Activated CD4-positive, alpha-beta memory T cell treated with anti-CD3 and anti-CD28 coated beads for 36 hours (primary cell): ENCODE data around the gene CYB561D1. TPM values are rescaled to one million over a fixed set of nuclear protein-coding genes. Genes with fewer than 3 reads are reported as not detected.

ENCODE experiments used
- CTCF ChIA-PET: fragments of 350-600 bp; sonication (Branson Sonifier 250); formaldehyde crosslinking; loops from one replicate; lab custom pipeline; 2021; ENCODE audit warnings: antibody characterized with exemption, inconsistent platforms; lab: Charles Lee
- POLR2A ChIA-PET: fragments of 350-600 bp; sonication (Branson Sonifier 250); formaldehyde crosslinking; loops from one replicate; lab custom pipeline; 2021; ENCODE audit warnings: antibody characterized with exemption; lab: Charles Lee
- DNase-seq: peaks from one replicate; pipeline ENCODE4 v3.0.0-alpha.2; 2020
- H3K27ac Mint-ChIP-seq: one replicate; pipeline ENCODE4 v1.8.0; 2021; ENCODE audit warnings: mixed read lengths
- H3K27me3 Mint-ChIP-seq: one replicate; pipeline ENCODE4 v1.8.0; 2021; ENCODE audit warnings: mixed read lengths
- H3K36me3 Mint-ChIP-seq: one replicate; pipeline ENCODE4 v1.8.0; 2021; ENCODE audit warnings: mixed read lengths
- H3K4me1 Mint-ChIP-seq: one replicate; pipeline ENCODE4 v1.8.0; 2021; ENCODE audit warnings: low read depth, mixed read lengths
- H3K4me3 Mint-ChIP-seq: one replicate; pipeline ENCODE4 v1.8.0; 2021; ENCODE audit warnings: mild to moderate bottlenecking, mixed read lengths
- H3K9me3 Mint-ChIP-seq: one replicate; pipeline ENCODE4 v1.8.0; 2021; ENCODE audit warnings: mixed read lengths
- intact Hi-C: fragments of 100-400 bp; cut with micrococcal nuclease; formaldehyde crosslinking; loops from one replicate; pipeline ENCODE4 v1.15.1; 2023
- total RNA-seq, 2 experiments: library from RNA; stranded (reverse); gene quantifications; one replicate each; pipeline ENCODE4 v1.2.3, GENCODE V29; 2021

The CYB561D1 gene
- total RNA-seq, 2 experiments from 2014 or later: 6.6 to 8.7 TPM

- Mint-ChIP-seq H3K9me3 (no peaks in the 10 kb centered on the region), H3K27me3 (no peaks in the 10 kb centered on the region), H3K27ac (no peak overlapping the region), H3K36me3 (no peaks in the 10 kb centered on the region), H3K4me1 (peaks cover 20% of the 10 kb centered on the region), H3K4me3 (no peak overlapping the region)
- intact Hi-C loops: no loop called here
- DNase-seq: no peak
- POLR2A ChIA-PET: interaction anchor here (0.6 to 2.6 kb wide), 6 partner anchors 17 to 368 kb away, joined by 3 to 21 read pairs (median 8); partner anchors contain the start of genes CYB561D1, GNAI3 and SARS1
- CTCF ChIA-PET: interaction anchor here (0.6 to 21.1 kb wide), 40 partner anchors 8 to 1059 kb away, joined by 3 to 1096 read pairs (median 6); partner anchors contain the start of genes AMIGO1, ATXN7L2, CELSR2 and CYB561D1
Observed at GRCh38 chr1:109531380-109531779, 37.5 kb downstream of the CYB561D1 start.

GRCh38 chr1:109531826-109532364 lies 38.0 kb downstream of the CYB561D1 start:
- DNase-seq: no peak
- H3K36me3 Mint-ChIP-seq: no peaks in the 10 kb centered on the region
- no peaks in the 10 kb centered on the region for H3K9me3 Mint-ChIP-seq
- no peak overlapping the region for H3K27ac Mint-ChIP-seq
- CTCF ChIA-PET: interaction anchor here (0.6 to 21.1 kb wide), 68 partner anchors 9 to 1060 kb away, joined by 3 to 1096 read pairs (median 4); partner anchors contain the start of genes AHCYL1, AMIGO1, AMPD2 and ATXN7L2
- intact Hi-C loops: loop anchor here (1.0 to 2.0 kb wide), 7 partner anchors 32 to 331 kb away; partner anchors contain the start of genes CYB561D1 and PSRC1
- POLR2A ChIA-PET: interaction anchor here (0.6 to 2.6 kb wide), 8 partner anchors 17 to 369 kb away, joined by 3 to 21 read pairs (median 6); partner anchors contain the start of genes CYB561D1, GNAI3 and SARS1
- no peaks in the 10 kb centered on the region for H3K27me3 Mint-ChIP-seq
- H3K4me1 Mint-ChIP-seq: peaks cover 20% of the 10 kb centered on the region
- H3K4me3 Mint-ChIP-seq: no peak overlapping the region

GRCh38 chr1:109532365-109533136 lies 38.7 kb downstream of the CYB561D1 start:
- Mint-ChIP-seq H3K9me3 (no peaks in the 10 kb centered on the region), H3K27ac (peak overlapping the region; percentile 81), H3K4me3 (peak overlapping the region; percentile 59), H3K27me3 (no peaks in the 10 kb centered on the region), H3K4me1 (peaks cover 20% of the 10 kb centered on the region), H3K36me3 (no peaks in the 10 kb centered on the region)
- intact Hi-C loops: loop anchor here (1.0 to 2.0 kb wide), 7 partner anchors 32 to 332 kb away; partner anchors contain the start of genes CYB561D1 and PSRC1
- ChIA-PET CTCF (interaction anchor here (0.5 to 21.1 kb wide), 83 partner anchors 9 to 703 kb away, joined by 3 to 1096 read pairs (median 4); partner anchors contain the start of genes AHCYL1, AMIGO1, AMPD2 and ATXN7L2), POLR2A (interaction anchor here (1.0 to 2.6 kb wide), 9 partner anchors 16 to 318 kb away, joined by 3 to 21 read pairs (median 4); partner anchors contain the start of genes AMPD2, CYB561D1, GNAI3 and GNAT2)
- DNase-seq: peak; percentile 94

- POLR2A ChIA-PET: no interaction called here
- Mint-ChIP-seq H3K4me1 (peaks cover 20% of the 10 kb centered on the region), H3K9me3 (no peaks in the 10 kb centered on the region), H3K4me3 (no peak overlapping the region), H3K27ac (no peak overlapping the region), H3K27me3 (no peaks in the 10 kb centered on the region), H3K36me3 (no peaks in the 10 kb centered on the region)
- no peak for DNase-seq
- intact Hi-C loops: no loop called here
- CTCF ChIA-PET: interaction anchor here (1.5 to 21.1 kb wide), 6 partner anchors 10 to 256 kb away, joined by 3 to 1096 read pairs (median 53); partner anchors contain the start of genes AMIGO1, ATXN7L2, CYB561D1 and SORT1
Observed at GRCh38 chr1:109534307-109534858, 40.5 kb downstream of the CYB561D1 start.

- peaks cover 20% of the 10 kb centered on the region for H3K4me1 Mint-ChIP-seq
- DNase-seq: no peak
- H3K36me3 Mint-ChIP-seq: no peaks in the 10 kb centered on the region
- H3K27ac Mint-ChIP-seq: no peak overlapping the region
- CTCF ChIA-PET: interaction anchor here (1.0 to 21.1 kb wide), 4 partner anchors 9 to 258 kb away, joined by 4 to 1096 read pairs (median 29); partner anchors contain the start of genes AMIGO1, ATXN7L2 and CYB561D1
- intact Hi-C loops: no loop called here
- H3K27me3 Mint-ChIP-seq: no peaks in the 10 kb centered on the region
- POLR2A ChIA-PET: no interaction called here
- no peak overlapping the region for H3K4me3 Mint-ChIP-seq
- H3K9me3 Mint-ChIP-seq: no peaks in the 10 kb centered on the region
Observed at GRCh38 chr1:109535481-109535880, 41.6 kb downstream of the CYB561D1 start.

GRCh38 chr1:109535971-109536491 lies 42.1 kb downstream of the CYB561D1 start:
- no peaks in the 10 kb centered on the region for H3K27me3 Mint-ChIP-seq
- H3K4me3 Mint-ChIP-seq: no peak overlapping the region
- H3K36me3 Mint-ChIP-seq: no peaks in the 10 kb centered on the region
- peaks cover 17% of the 10 kb centered on the region for H3K4me1 Mint-ChIP-seq
- no peak for DNase-seq
- CTCF ChIA-PET: interaction anchor here (1.0 to 21.1 kb wide), 2 partner anchors 40 to 259 kb away, joined by 4 to 1096 read pairs; partner anchors contain the start of genes AMIGO1, ATXN7L2 and CYB561D1
- H3K9me3 Mint-ChIP-seq: no peaks in the 10 kb centered on the region
- no peak overlapping the region for H3K27ac Mint-ChIP-seq
- POLR2A ChIA-PET: no interaction called here
- intact Hi-C loops: no loop called here

- POLR2A ChIA-PET: no interaction called here
- no peaks in the 10 kb centered on the region for H3K27me3 Mint-ChIP-seq
- H3K9me3 Mint-ChIP-seq: no peaks in the 10 kb centered on the region
Observed at GRCh38 chr1:109537450-109538178, 43.7 kb downstream of the CYB561D1 start.

GRCh38 chr1:109538827-109539555 lies 45.1 kb downstream of the CYB561D1 start:
- Mint-ChIP-seq H3K27ac (no peak overlapping the region), H3K4me3 (no peak overlapping the region), H3K36me3 (no peaks in the 10 kb centered on the region), H3K9me3 (no peaks in the 10 kb centered on the region), H3K27me3 (no peaks in the 10 kb centered on the region), H3K4me1 (no peaks in the 10 kb centered on the region)
- intact Hi-C loops: no loop called here
- POLR2A ChIA-PET: no interaction called here
- DNase-seq: no peak
- CTCF ChIA-PET: interaction anchor here (1.5 to 21.1 kb wide), 3 partner anchors 43 to 445 kb away, joined by 6 to 1096 read pairs (median 22); partner anchors contain the start of genes AHCYL1, AMIGO1, ATXN7L2 and CYB561D1

More at GRCh38 chr1:109537450-109538178, 43.7 kb downstream of the CYB561D1 start:
- DNase-seq: no peak
- intact Hi-C loops: no loop called here
- CTCF ChIA-PET: interaction anchor here (0.5 to 21.1 kb wide), 5 partner anchors 9 to 447 kb away, joined by 3 to 1096 read pairs (median 4); partner anchors contain the start of genes AHCYL1, AMIGO1, ATXN7L2 and CYB561D1
- Mint-ChIP-seq H3K4me3 (no peak overlapping the region), H3K36me3 (no peaks in the 10 kb centered on the region), H3K4me1 (peaks cover 2% of the 10 kb centered on the region), H3K27ac (no peak overlapping the region)

GRCh38 chr1:109539676-109540075 lies 45.8 kb downstream of the CYB561D1 start, which contains the start of gene GPR61:
GPR61 (plus strand) TSS chr1:109539872; CDS start chr1:109543023, 3,151 bp downstream.
- DNase-seq: no peak
- H3K9me3 Mint-ChIP-seq: no peaks in the 10 kb centered on the region
- no peaks in the 10 kb centered on the region for H3K36me3 Mint-ChIP-seq
- H3K27me3 Mint-ChIP-seq: no peaks in the 10 kb centered on the region
- intact Hi-C loops: loop anchor here (10.0 kb wide), 1 partner anchor 365 kb away; no protein-coding TSS in a partner anchor
- H3K4me1 Mint-ChIP-seq: no peaks in the 10 kb centered on the region
- POLR2A ChIA-PET: no interaction called here
- no peak within 1 kb of the TSS for H3K4me3 Mint-ChIP-seq
- CTCF ChIA-PET: interaction anchor here (1.5 to 21.1 kb wide), 3 partner anchors 43 to 445 kb away, joined by 6 to 1096 read pairs (median 22); partner anchors contain the start of genes AHCYL1, AMIGO1, ATXN7L2 and CYB561D1
- no peak within 1 kb of the TSS for H3K27ac Mint-ChIP-seq

GRCh38 chr1:109541102-109541501 lies 47.2 kb downstream of the CYB561D1 start:
- no peaks in the 10 kb centered on the region for H3K4me1 Mint-ChIP-seq
- no peaks in the 10 kb centered on the region for H3K36me3 Mint-ChIP-seq
- no peaks in the 10 kb centered on the region for H3K9me3 Mint-ChIP-seq
- no peaks in the 10 kb centered on the region for H3K27me3 Mint-ChIP-seq
- DNase-seq: no peak
- intact Hi-C loops: loop anchor here (10.0 kb wide), 1 partner anchor 364 kb away; no protein-coding TSS in a partner anchor
- CTCF ChIA-PET: interaction anchor here (0.9 to 21.1 kb wide), 6 partner anchors 9 to 265 kb away, joined by 3 to 1096 read pairs (median 10); partner anchors contain the start of genes AMIGO1, ATXN7L2, CYB561D1 and PSRC1
- no peak overlapping the region for H3K27ac Mint-ChIP-seq
- H3K4me3 Mint-ChIP-seq: no peak overlapping the region
- POLR2A ChIA-PET: no interaction called here
